ENCODE data around the gene HOXB8. TPM values are rescaled to one million over a fixed set of nuclear protein-coding genes. Genes with fewer than 3 reads are reported as not detected.
A peak's percentile ranks its signal among the peaks of the same experiment; 100 is the strongest.

HOXB8 gene
- total and polyA plus RNA-seq, 3 experiments from 2014 or later, result not detected

DNA sequence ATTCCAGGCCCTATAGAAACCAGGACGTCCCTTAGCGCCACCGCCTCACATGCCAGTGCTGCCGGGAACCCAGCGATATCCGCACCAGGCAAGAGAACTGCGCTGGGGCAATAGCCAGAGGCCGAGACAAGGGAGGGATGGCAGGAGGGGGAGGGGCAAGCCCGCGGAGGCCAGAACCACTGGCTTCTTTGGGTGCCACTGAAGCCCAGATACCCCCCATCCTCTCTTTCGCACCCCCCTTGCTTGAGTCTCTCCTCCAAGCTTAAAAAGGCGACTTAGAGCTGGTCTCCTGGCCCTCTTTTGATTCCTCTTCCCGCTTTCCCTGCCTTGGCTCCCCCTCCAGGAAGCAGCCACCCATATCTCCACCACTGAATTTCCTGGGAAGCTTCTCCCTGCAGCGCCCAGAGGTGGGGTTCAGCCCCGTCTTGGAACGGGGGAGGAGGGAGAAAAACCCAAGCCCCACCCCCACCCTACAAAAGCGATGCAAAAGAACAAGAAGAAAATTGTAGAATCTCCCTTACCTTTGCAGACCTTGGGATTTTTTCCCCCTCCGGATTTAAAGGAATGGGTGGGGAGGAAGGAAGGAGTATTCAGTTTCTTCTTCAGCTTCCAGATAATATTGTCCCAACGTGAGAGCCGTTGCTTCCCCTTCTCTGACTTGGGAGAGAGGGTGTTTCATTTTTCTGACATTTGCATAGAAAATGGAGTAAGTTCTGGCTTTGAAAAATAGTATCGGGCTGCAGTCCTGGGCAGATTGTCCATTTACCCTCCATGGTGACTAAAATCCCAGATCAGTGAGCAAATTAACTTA, 10.9 kb downstream of the HOXB8 start:
- POLR2A ChIA-PET, result interaction anchor here (0.6 kb wide), 1 partner anchor 10 kb away, joined by 9 read pairs; no protein-coding TSS in a partner anchor
- Histone ChIP-seq H3K36me3 (ENCODE audit: insufficient read depth, low read length) (no peaks in the 10 kb centered on the region), H3K4me3 (ENCODE audit: low read length) (no peak overlapping the region), H3K27ac (ENCODE audit: low read depth, low read length) (peak overlapping the region; percentile 40), H3K27me3 (ENCODE audit: insufficient read depth, low read length, poor library complexity, severe bottlenecking) (peaks cover 52% of the 10 kb centered on the region), H3K9me3 (ENCODE audit: low read length) (no peaks in the 10 kb centered on the region), H3K4me1 (ENCODE audit: insufficient read depth, low read length) (no peaks in the 10 kb centered on the region)
- no peak for DNase-seq
- Mint-ChIP-seq H3K9me3 (no peaks in the 10 kb centered on the region), H3K27me3 (peaks cover 90 to 92% of the 10 kb centered on the region in 2 donors), H3K4me1 (peaks cover 11 to 33% (median 26%) of the 10 kb centered on the region in 3 donors), H3K36me3 (no peaks in the 10 kb centered on the region), H3K4me3 (peak overlapping the region in 3 of 7 donors; percentile 8 to 53 (median 26)), H3K27ac (no peak overlapping the region)
- CTCF ChIA-PET, result no interaction called here

DNA sequence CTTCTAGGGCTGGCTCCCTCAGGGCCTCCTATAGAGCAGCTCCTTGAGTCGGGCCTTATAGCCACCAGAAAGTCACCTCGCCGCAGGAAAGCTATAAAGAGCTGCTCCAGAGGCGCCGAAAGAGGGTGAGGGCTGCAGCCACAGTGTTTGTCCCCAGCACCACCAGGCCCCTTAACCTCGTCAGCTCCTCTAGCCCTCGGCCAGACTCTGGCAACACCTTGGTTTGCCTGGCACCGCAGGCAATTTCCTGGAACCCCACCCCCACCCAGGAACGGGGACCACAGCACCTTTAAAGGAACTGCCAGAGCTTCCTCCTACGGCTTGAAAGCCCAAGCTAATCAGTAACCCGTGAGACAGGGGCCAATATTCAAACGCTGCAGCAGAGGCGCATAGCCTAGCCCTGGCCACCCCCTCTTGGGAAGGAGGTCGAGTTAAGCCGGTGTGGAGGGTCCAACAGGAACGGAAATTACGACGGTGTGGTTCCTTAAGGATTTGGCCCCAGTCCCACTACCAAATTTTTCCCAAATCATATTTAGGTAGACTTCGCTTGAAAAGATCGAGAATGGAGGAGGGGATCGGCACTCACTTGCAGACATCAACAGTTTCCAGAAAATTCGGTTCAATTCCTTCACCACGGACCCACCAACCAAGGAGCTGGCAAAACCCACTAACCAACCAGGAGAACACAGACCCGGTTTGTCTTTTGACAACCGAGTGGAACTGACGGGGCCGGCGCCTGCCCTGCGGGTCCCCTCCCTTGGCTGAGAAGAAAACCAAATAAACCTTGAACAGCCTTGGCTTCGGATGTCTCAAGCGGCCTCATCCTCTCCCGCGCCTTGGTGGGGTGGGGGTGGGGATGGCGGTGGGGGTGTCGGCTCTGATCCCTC, 13.3 kb downstream of the HOXB8 start:
- peaks cover 31 to 56% (median 48%) of the 10 kb centered on the region in 3 donors for H3K4me1 Mint-ChIP-seq
- Histone ChIP-seq H3K27ac (ENCODE audit: low read depth, low read length) (no peak overlapping the region), H3K4me1 (ENCODE audit: insufficient read depth, low read length) (peaks cover 20% of the 10 kb centered on the region), H3K27me3 (ENCODE audit: insufficient read depth, low read length, poor library complexity, severe bottlenecking) (peaks cover 75% of the 10 kb centered on the region), H3K36me3 (ENCODE audit: insufficient read depth, low read length) (no peaks in the 10 kb centered on the region), H3K9me3 (ENCODE audit: low read length) (no peaks in the 10 kb centered on the region), H3K4me3 (ENCODE audit: low read length) (no peak overlapping the region)
- H3K27me3 Mint-ChIP-seq, result peaks cover 94 to 95% of the 10 kb centered on the region in 2 donors
- peak overlapping the region in 4 of 7 donors; percentile 10 to 61 (median 39) for H3K4me3 Mint-ChIP-seq
- no peaks in the 10 kb centered on the region for H3K9me3 Mint-ChIP-seq
- ChIA-PET POLR2A (interaction anchor here (0.6 to 1.0 kb wide), 2 partner anchors 11 to 526 kb away, joined by 3 read pairs; no protein-coding TSS in a partner anchor), CTCF (interaction anchor here (1.0 to 2.1 kb wide), 5 partner anchors 8 to 522 kb away, joined by 3 to 8 read pairs (median 4); no protein-coding TSS in a partner anchor)
- DNase-seq, result no peak
- H3K36me3 Mint-ChIP-seq, result no peaks in the 10 kb centered on the region
- H3K27ac Mint-ChIP-seq, result peak overlapping the region in 2 of 8 donors; percentile 41 to 68

- H3K9me3 ChIP-seq (ENCODE audit: low read length), result no peaks in the 10 kb centered on the region
- Mint-ChIP-seq H3K4me1 (peaks cover 37 to 62% (median 54%) of the 10 kb centered on the region in 3 donors), H3K4me3 (peak overlapping the region in 1 of 7 donors; percentile 0), H3K9me3 (no peaks in the 10 kb centered on the region), H3K36me3 (no peaks in the 10 kb centered on the region), H3K27me3 (peaks cover 94 to 96% of the 10 kb centered on the region in 2 donors), H3K27ac (peak overlapping the region in 1 of 8 donors; percentile 68)
- H3K4me3 ChIP-seq (ENCODE audit: low read length), result no peak overlapping the region
- DNase-seq, result no peak
- ChIA-PET CTCF (interaction anchor here (1.1 to 2.1 kb wide), 4 partner anchors 9 to 266 kb away, joined by 3 to 8 read pairs (median 4); no protein-coding TSS in a partner anchor), POLR2A (interaction anchor here (0.6 to 1.0 kb wide), 2 partner anchors 11 to 526 kb away, joined by 3 read pairs; no protein-coding TSS in a partner anchor)
- no peak overlapping the region for H3K27ac ChIP-seq (ENCODE audit: low read depth, low read length)
- peaks cover 81% of the 10 kb centered on the region for H3K27me3 ChIP-seq (ENCODE audit: insufficient read depth, low read length, poor library complexity, severe bottlenecking)
- no peaks in the 10 kb centered on the region for H3K36me3 ChIP-seq (ENCODE audit: insufficient read depth, low read length)
- H3K4me1 ChIP-seq (ENCODE audit: insufficient read depth, low read length), result peaks cover 26% of the 10 kb centered on the region
These were observed 13.9 kb downstream of the HOXB8 start for GRCh38 chr17:48601207-48601538.

GRCh38 chr17:48600244-48601098, 14.6 kb downstream of the HOXB8 start:
- peaks cover 88% of the 10 kb centered on the region for H3K27me3 ChIP-seq (ENCODE audit: insufficient read depth, low read length, poor library complexity, severe bottlenecking)
- no peaks in the 10 kb centered on the region for H3K36me3 ChIP-seq (ENCODE audit: insufficient read depth, low read length)
- CTCF ChIA-PET, result interaction anchor here (1.1 to 2.1 kb wide), 4 partner anchors 8 to 265 kb away, joined by 3 to 8 read pairs (median 4); no protein-coding TSS in a partner anchor
- no peaks in the 10 kb centered on the region for H3K36me3 Mint-ChIP-seq
- peaks cover 41 to 63% (median 56%) of the 10 kb centered on the region in 3 donors for H3K4me1 Mint-ChIP-seq
- DNase-seq, result no peak
- no peaks in the 10 kb centered on the region for H3K9me3 Mint-ChIP-seq
- peaks cover 93 to 98% of the 10 kb centered on the region in 2 donors for H3K27me3 Mint-ChIP-seq
- peaks cover 29% of the 10 kb centered on the region for H3K4me1 ChIP-seq (ENCODE audit: insufficient read depth, low read length)
- H3K4me3 ChIP-seq (ENCODE audit: low read length), result no peak overlapping the region
- peak overlapping the region in 1 of 8 donors; percentile 21 for H3K27ac Mint-ChIP-seq
- POLR2A ChIA-PET, result interaction anchor here (0.6 to 1.0 kb wide), 2 partner anchors 12 to 525 kb away, joined by 3 read pairs; no protein-coding TSS in a partner anchor
- H3K27ac ChIP-seq (ENCODE audit: low read depth, low read length), result no peak overlapping the region
- H3K4me3 Mint-ChIP-seq, result peak overlapping the region in 1 of 7 donors; percentile 3
- no peaks in the 10 kb centered on the region for H3K9me3 ChIP-seq (ENCODE audit: low read length)

DNA sequence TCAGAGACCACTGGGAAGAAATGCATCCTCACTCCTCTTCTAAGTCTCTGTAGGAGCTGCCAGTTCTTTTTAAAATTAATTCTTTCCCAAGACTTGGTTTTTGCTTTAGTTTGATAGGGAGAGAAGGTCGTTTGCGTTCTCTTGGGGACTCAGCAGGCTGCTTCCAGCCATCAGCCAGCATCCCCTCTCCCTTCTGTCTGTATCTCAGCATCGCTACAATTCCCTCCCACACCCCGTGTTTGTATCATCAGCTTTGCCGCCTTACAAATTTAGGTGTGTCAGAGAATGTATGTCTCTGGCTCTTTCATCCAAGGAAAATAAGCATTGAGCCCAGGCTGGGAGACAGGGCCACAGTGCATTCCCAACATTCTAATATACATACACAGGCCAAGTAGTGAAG, 15.7 kb downstream of the HOXB8 start:
- Mint-ChIP-seq H3K9me3 (no peaks in the 10 kb centered on the region), H3K4me1 (peaks cover 40 to 56% (median 50%) of the 10 kb centered on the region in 3 donors), H3K27me3 (peaks cover 89 to 95% of the 10 kb centered on the region in 2 donors), H3K27ac (peak overlapping the region in 1 of 8 donors; percentile 47), H3K4me3 (peak overlapping the region in 1 of 7 donors; percentile 80), H3K36me3 (no peaks in the 10 kb centered on the region)
- no peak for DNase-seq
- H3K4me1 ChIP-seq (ENCODE audit: insufficient read depth, low read length), result peaks cover 29% of the 10 kb centered on the region
- no peaks in the 10 kb centered on the region for H3K9me3 ChIP-seq (ENCODE audit: low read length)
- H3K4me3 ChIP-seq (ENCODE audit: low read length), result no peak overlapping the region
- no peak overlapping the region for H3K27ac ChIP-seq (ENCODE audit: low read depth, low read length)
- peaks cover 87% of the 10 kb centered on the region for H3K27me3 ChIP-seq (ENCODE audit: insufficient read depth, low read length, poor library complexity, severe bottlenecking)
- ChIA-PET CTCF (interaction anchor here (1.6 kb wide), 1 partner anchor 9 kb away, joined by 3 read pairs; no protein-coding TSS in a partner anchor), POLR2A (no interaction called here)
- H3K36me3 ChIP-seq (ENCODE audit: insufficient read depth, low read length), result no peaks in the 10 kb centered on the region

DNA sequence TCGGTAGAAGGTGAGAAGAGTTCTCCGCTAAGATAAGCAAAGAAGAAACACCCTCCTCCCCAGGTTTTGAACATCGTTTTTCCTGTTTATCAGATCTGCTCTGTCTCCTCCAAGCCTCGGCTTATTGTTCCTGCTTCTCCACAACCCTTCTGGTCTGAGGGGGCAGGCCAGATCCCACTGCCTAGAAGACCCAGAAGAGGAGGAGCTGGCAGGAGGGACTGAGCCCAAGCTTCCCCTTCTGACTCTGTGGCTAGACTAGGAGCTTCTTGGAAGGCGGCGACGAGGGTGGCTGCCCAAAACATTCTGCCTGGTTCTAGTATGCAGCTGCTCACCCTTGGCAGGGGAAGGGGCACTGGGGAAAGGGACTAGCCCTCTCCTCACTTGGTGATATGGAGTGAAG, 16.4 kb downstream of the HOXB8 start:
- Histone ChIP-seq H3K4me3 (ENCODE audit: low read length) (no peak overlapping the region), H3K27me3 (ENCODE audit: insufficient read depth, low read length, poor library complexity, severe bottlenecking) (peaks cover 85% of the 10 kb centered on the region), H3K4me1 (ENCODE audit: insufficient read depth, low read length) (peaks cover 29% of the 10 kb centered on the region), H3K9me3 (ENCODE audit: low read length) (no peaks in the 10 kb centered on the region), H3K36me3 (ENCODE audit: insufficient read depth, low read length) (no peaks in the 10 kb centered on the region), H3K27ac (ENCODE audit: low read depth, low read length) (no peak overlapping the region)
- H3K4me3 Mint-ChIP-seq, result peak overlapping the region; percentile 67 to 88 (median 83)
- H3K36me3 Mint-ChIP-seq, result no peaks in the 10 kb centered on the region
- peaks cover 41 to 53% (median 50%) of the 10 kb centered on the region in 3 donors for H3K4me1 Mint-ChIP-seq
- peaks cover 84 to 94% of the 10 kb centered on the region in 2 donors for H3K27me3 Mint-ChIP-seq
- H3K9me3 Mint-ChIP-seq, result no peaks in the 10 kb centered on the region
- H3K27ac Mint-ChIP-seq, result peak overlapping the region in 1 of 8 donors; percentile 51
- DNase-seq, result no peak
- CTCF ChIA-PET, result interaction anchor here (0.6 kb wide), 1 partner anchor 1548 kb away, joined by 4 read pairs; no protein-coding TSS in a partner anchor
- POLR2A ChIA-PET, result no interaction called here

All from CD8-positive, alpha-beta memory T cell (primary cell).